NOMO-1 treated with DMSO at 0.1 percent for 48 hours (cell line): ENCODE results near the gene FKBP2.

ENCODE experiments used
- DNase-seq: peaks from one replicate; lab custom pipeline; 2025; ENCODE audit not compliant: unreplicated experiment; lab: John Stamatoyannopoulos, UW

Gene FKBP2

DNA sequence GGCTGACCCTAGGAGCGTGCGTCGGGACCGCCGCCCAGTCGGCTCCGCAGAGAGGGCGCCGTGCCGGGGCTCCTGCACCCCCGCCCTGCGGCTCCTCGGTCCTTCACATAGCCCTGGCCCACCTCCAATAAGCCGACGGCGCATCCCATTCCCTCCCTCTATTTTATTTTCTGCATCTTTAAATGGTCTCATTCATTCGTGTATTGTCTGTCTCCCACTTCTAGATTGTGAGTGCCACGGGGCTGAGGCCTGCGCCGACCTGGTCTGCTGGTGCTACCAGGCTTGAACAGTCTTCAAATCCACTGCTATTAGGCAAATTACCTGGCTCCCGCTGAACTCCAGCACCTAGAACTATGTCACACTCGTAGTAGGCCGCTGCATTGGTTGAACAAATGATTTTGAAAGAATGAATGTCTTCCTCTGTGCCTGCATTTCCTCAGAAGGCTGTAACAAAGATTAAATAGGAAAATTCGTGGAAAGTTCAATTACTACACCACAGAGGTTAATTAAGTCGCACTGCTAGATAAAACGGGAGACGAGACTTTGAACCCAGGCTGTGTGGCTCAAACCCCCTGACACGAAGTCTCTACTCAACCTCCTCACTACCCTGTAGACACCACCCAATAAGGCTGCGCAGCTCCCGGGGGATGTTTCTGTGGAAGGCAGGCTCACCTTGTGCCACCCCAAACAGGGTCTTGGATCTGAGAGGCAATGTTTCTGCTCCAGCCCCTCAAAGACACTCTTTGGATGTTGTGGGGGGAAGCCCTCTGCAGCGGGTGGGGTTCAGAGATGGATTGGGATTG lies 7.0 kb downstream of the FKBP2 start:
- no peak for DNase-seq

DNA sequence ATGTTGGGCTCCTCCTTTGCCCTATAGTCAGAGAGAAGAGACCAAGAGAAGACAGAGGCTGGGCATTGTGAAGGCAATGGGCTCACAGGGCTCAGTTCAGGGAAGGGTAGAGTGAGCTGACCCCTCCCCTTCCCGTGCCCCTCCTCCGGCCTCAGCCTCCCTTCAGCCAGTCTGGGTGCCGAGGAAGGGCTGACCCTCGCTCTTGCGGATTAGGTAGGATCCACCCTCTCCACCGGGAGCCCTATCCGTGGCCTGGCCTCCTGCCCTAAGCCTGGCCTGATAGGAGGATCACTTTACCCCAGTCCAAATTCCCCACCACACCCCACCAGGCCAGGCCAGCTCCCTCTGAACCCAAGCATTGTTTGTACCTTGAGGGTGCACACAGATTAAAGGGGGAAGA lies 7.7 kb downstream of the FKBP2 start:
- DNase-seq, result no peak

DNA sequence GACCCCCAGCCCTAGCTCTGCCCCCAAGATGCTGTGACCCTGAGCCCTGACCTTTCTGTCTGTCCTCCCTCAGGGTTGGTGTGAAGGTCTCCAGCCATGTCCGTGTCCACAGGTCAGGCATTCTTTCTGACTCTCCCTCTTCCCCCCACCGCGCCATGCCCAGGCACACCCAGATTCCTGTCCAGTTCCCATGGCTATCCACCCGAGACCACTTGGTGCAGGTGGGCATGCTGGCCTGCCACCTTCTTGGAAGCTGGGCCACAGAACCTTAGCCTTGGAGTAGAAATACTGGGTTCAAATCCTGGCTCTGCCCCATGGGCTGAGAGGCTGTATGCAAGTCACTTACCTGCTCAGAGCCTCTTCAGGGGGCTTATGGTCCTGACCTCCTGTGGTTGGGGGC lies 8.1 kb downstream of the FKBP2 start:
- no peak for DNase-seq

DNA sequence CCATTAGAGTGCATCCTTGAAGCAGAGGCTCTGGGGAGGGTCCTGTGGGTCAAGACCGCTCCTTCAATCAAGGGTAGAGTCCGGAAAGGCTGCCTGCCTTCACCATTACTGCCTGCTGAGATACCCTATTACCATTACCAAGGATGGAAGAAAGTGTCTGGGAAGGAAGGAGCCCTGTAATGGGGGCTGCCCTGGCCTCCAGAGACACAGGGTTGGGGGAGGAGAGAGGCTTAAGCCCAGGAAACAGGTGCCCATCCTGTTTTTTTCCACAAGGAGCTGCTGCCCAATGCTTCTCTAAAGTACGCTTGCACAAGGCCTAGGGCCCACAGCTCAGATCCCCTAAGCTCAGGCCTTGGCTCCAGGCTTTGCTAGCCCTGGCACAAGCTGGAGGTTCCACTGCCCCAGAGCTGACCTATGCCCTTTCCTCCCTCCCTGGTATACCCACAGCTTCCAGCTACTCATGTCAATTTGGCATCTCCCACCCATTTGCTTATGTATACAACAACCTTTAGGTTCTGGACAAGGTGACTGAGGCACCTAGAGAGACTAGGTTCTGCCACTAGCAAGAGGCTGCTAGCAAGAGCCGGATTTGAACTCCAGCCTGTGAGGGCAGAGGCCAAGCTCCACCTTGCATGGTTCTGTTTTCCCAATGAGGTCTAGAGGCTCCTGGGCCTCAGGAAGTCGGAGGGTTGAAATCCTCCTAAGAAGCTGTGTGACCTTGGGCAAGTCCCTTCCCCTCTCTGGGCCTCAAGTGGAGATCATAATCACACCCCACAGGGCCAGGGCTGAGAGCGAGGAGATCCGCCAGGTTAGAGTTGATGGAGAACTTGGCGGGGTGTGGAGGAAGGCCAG lies 8.9 kb downstream of the FKBP2 start:
- no peak for DNase-seq

DNA sequence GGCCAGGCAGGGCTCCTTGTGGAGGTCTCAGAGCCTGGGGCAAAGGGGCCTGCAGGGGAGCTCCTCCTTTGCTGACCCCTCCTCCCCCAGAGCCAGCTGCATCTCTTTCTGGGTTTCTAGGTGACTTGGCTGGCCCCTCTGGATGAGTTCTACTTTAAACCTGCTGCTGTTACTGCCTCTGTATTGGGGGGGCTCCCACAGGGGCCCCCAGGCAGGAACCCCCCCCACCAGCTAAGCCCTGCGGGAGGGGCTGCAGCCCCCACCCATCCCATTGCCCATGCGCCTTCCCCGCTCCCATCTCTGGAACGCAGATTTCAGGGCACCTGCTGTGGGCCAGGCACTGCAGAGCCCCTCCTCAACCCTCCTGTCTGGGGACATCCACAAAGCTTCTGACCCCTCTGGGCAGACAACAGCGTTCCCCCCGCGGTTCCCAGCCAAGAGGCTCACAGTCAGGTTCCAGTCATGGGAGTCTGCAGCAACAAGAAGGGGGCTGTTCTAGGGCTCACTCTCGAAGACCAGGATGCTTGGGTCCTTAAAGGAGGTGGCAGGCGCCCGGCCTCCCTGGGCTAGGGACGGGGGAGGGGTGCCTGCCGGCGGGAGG lies 9.6 kb downstream of the FKBP2 start:
- no peak for DNase-seq

DNA sequence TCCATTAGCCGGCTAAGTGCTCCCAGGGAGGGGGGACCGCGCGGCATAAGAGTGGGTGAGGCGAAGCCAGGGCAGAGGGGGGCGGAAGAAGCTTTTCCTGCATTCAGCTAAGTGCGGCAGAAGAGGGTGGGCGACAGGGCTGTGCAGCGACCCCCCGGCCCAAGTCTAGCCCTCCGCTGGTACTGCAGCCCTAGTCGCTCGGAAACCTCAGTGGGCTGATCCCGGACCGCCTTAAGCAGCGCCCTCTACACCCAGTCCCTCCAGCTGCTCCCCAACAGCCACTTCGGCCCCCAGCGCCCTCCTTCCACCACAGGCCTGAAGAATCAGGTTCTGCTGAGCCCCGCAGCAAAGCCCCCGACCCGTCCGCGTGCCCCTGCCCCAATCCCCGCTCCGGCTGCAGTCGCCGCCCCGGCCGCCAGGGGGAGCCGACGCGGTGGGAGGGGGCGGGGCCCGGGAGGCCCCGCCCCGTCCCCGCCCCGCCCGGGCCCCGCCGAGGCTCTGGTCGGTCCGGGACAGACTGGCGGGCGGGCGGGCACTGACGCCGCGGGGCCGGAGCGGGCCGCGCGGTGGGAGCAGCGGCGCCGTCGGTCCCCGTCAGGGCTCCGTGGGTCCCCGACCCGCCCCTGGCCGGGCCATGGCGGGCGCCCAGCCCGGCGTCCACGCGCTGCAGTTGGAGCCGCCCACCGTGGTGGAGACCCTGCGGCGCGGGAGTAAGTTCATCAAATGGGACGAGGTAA lies 10.3 kb downstream of the FKBP2 start, which contains the start of gene PLCB3:
PLCB3 (plus strand) TSS at position 515 of the 737 bp plus-strand sequence; CDS start at position 635, 120 bp downstream.
- DNase-seq, result peak; percentile 18

DNA sequence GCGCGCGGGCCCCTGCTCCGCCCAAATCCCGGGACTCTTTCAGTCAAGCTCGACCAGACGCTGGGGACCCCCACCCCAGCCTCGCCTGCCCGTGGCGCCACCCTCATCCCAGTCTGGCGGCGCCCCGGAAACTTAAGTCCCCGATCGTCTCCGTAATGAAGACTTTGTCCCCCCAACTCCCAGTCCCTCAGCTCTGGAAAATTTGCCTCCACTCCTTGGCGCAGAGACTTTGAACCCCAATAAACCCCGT lies 10.8 kb downstream of the FKBP2 start:
- no peak for DNase-seq

DNA sequence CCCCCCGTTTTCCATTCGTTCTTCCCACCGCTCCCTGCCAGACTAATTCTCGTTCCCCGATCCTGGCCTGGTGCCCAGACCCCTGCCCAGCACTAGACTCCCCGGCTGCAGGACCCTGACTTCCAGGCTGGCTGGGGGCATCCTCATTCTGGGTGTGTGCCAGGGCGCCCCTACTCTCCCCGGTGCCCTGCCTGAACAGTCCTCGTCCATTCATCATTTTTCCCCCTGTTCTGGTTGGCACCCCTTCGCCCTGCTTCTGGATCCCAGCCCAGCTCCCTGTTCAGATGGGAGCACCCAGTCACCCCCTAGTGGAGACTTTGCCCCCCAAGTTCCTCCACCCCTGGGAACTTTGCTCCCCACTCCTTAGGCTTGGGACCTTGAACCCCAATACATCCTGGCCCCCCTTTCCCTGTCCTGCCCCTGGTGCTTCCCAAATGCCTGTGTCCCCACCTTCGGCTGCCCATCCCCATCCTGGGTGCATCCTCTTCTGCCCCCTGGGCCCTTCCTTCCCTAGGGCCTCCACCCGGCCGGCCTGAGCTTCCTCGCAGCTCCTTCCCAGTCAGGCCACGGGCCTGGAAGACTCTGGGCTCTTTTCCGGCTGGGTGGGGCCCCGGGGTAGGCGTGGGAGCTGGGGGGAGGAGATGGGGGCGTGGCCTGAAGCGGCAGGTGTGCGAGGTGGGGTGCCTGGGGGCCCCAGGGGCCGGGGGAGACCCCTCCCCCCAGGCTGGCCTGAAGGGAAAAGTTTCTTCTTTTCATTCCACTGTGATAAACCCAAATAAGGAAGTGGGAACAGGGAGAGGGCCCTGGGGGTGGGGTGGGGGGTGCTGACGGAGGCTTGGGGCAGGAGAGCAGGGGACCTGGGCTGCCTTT lies 11.3 kb downstream of the FKBP2 start:
- no peak for DNase-seq

DNA sequence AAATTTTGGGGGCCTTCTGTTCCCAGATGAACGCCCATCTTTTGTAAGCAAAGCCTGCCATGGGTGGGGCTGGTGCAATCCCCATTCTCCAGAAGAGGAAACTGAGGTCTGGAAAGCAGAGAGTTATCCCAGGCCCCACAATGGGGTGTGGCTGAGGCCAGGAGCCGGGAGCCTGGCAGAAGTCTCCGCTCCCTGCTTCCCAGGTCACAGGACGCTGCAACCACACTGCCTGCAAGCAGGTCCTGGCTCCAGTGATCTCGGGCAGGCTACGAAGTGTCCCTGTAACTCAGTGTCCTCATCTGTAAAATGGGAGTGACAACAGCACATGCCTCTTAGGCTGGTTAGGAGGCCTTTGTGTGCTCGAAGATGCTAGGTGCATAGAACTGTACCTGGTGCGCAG lies 12.1 kb downstream of the FKBP2 start:
- DNase-seq, result no peak

DNA sequence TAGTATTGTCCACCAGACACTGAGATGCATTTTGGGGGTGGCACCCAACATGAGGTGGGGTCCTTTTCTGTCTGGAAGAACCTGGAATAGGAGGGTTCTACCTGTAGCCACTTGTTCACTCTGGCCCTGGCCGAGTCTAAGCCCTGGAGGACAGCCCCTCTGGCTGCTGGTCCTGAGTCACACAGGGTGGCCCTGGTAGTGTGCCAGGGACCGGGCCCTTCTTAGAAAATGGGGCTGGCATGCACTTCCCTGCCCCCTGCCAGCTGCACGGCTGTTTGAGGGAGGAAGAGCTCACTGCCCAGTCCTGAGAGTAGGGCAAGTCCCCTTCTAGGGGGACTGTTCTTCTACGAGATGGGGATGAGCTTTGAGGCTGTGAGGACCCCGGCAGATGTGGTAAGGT lies 12.6 kb downstream of the FKBP2 start:
- no peak for DNase-seq

DNA sequence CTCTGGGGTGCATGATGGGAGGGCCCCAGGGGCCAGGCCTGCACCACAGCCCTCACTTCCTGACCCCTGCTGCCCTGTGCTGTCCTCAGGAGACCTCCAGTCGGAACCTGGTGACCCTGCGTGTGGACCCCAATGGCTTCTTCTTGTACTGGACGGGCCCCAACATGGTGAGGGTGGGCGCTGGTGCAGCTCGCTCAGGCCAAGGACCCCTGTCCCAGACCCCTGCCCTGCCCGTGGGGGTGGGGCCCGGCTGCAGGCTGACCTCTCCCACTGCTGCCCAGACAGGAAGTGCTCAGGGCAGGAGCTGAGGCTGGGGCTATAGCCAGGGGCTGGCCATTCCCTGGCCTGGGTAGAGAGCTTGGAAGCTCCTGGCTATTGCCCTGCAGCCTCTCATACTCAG lies 13.4 kb downstream of the FKBP2 start:
- DNase-seq, result no peak

DNA sequence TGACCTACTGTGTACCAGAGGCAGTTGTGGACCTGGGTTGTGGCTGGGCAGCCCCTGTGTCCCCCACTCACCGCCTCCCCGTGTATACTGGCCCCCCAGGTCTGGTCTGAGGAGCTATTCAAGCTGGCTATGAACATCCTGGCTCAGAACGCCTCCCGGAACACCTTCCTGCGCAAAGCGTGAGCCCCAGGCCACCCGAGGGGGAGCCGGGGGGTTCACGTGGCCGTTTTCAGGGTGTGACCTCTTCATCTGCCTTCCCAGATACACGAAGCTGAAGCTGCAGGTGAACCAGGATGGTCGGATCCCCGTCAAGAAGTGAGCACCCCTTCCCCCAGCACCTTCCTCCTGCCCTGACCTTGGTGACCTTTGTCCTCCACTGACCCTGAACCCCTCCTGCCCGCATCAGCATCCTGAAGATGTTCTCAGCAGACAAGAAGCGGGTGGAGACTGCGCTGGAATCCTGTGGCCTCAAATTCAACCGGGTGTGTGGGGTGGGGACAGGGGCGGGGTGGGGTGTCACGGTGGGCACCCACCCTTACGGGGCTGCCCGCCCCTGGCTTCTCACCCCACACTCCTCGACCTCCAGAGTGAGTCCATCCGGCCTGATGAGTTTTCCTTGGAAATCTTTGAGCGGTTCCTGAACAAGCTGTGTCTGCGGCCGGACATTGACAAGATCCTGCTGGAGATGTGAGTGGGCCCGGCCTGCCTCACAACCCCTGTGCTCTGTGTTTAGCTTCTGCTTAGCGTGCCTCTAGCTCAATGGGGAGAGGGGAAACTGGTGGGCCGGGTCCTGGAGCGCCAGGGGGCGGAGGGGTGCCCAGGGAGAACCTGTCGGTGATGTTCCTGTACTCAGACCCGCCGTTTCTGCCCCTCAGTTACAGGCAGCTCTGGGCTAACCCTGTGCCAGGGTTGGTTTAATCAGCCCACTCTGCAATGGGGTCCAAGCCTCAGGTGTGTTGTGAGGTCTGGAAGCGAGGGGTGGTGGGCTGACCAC lies 14.5 kb downstream of the FKBP2 start:
- DNase-seq, result no peak

DNA sequence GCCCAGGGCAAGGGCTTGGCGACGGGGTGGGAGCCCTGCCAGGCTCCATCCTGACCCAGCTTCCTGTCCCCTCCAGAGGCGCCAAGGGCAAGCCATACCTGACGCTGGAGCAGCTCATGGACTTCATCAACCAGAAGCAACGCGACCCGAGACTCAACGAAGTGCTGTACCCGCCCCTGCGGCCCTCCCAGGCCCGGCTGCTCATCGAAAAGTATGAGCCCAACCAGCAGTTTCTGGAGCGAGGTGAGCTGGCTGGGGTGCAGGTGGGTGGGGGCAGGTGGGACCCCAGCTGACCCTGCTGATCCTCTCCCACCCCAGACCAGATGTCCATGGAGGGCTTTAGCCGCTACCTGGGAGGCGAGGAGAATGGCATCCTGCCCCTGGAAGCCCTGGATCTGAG lies 15.4 kb downstream of the FKBP2 start:
- no peak for DNase-seq

DNA sequence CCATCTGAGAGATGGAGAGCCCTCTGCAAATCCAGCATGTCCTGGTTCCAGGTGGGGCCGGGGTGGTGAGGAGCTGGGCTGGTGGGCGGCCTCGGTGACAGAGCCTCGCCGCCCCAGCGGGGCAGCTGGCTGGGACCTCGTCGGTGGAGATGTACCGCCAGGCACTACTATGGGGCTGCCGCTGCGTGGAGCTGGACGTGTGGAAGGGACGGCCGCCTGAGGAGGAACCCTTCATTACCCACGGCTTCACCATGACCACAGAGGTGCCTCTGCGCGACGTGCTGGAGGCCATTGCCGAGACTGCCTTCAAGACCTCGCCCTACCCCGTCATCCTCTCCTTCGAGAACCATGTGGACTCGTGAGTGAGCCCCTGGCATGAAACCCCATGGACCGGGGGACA lies 17.5 kb downstream of the FKBP2 start:
- no peak for DNase-seq

DNA sequence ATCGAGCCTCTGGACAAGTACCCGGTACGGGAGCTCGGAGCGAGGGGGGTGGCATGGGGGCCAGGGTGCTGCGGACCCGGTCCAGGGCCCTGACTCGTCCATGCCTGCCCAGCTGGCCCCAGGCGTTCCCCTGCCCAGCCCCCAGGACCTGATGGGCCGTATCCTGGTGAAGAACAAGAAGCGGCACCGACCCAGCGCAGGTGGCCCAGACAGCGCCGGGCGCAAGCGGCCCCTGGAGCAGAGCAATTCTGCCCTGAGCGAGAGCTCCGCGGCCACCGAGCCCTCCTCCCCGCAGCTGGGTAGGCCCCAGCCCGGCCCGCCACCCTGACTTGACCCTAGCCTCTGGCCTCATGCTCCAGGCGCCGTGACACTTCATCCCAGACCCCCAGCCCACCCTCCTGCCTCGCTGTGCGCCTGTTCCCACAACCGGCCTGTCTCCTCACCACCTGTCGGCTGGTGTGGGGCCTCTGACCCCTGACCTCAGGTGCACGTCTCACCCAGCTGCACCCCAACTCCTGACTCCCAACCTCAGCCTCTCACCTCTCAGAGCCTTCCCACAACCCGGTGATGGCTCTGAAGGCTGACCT lies 18.1 kb downstream of the FKBP2 start:
- no peak for DNase-seq

DNA sequence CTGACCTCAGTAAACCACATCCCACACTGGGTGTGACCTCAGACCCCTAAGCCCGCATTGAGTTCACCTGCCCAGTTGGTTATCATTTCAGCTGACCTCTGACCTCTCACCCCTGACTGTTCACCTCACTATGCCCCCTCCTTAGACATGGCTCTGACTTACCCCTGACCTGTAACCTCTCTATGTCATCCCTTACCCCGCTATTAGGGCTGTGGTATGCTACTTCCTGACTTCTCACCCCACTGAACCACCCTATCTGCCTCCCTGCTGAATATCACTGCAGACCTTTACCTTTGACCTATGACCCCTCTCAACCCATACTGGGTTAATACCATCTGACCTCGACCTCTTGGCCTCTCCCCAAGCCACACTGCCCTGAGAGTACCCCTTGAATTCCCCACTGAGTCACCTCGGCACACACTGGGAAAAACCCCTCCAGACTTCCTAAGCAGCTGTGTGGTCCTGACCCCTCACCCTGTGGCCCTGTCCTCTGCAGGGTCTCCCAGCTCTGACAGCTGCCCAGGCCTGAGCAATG lies 18.7 kb downstream of the FKBP2 start:
- DNase-seq, result no peak

DNA sequence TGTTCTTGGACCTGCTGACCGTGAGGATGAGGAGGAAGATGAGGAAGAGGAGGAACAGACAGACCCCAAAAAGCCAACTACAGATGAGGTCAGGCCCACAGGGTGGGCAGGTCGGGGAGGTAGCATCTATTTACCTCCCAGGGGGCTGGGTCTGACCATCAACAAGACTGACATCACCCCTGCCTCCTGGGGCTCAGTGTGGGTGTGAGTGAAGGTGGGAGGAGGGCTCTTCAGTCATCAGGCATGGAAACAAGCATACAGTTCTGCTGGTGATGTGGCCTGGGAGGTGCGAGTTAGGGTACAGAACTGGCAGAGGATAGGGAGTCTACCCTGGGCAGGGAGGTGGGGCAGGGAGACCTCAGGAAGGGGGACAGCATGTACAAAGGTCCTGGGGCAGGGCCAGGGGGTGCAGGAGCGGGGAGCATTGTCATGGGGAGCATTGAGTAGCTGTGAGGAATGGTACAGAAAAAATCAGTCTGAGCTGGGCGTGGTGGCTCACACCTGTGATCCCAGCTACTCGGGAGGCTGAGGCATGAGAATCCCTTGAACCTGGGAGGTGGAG lies 19.3 kb downstream of the FKBP2 start:
- no peak for DNase-seq

DNA sequence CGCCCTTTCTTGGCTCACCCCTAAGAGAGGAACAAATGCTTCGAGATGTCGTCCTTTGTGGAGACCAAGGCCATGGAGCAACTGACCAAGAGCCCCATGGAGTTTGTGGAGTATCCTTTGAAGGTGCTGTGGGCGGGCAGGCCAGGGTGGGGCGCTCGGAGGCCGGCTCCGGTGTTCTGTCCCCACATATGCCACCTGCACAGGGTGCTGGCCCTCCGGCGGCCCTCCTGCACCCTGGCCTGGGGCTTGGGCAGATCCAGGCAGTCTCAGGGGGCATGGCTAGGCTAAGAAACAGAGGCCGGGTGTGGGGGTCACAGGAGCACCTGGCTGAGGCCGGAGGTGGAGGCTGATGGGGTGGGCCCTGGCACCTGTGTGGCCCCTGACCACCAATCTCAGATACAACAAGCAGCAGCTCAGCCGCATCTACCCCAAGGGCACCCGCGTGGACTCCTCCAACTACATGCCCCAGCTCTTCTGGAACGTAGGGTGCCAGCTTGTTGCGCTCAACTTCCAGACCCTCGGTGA lies 20.7 kb downstream of the FKBP2 start:
- no peak for DNase-seq
